GM18511 (cell line): ENCODE data around the gene TNFRSF13B.
"Not testable (repeated sequence)": the region's sequence is repeated elsewhere in the genome, so short reads cannot be mapped to it uniquely, and the experiment has no call there.

Experiments
- ATAC-seq: cut with Tn5 transposase; IDR thresholded peaks from one replicate; pipeline ENCODE4 v1.9.1; 2021; ENCODE audit warnings: mild to moderate bottlenecking, moderate library complexity; ENCODE audit not compliant: unreplicated experiment

The TNFRSF13B gene

GRCh38 chr17:16962804-16963203 lies 9.1 kb downstream of the TNFRSF13B start:
- ATAC-seq: no peak

- no peak for ATAC-seq
Measured at GRCh38 chr17:16961792-16962191, 10.1 kb downstream of the TNFRSF13B start.

GRCh38 chr17:16961022-16961421 lies 10.9 kb downstream of the TNFRSF13B start:
- ATAC-seq: not testable (repeated sequence)

- not testable (repeated sequence) for ATAC-seq
Measured at GRCh38 chr17:16955011-16955410, 16.9 kb downstream of the TNFRSF13B start.

GRCh38 chr17:16954521-16954920 lies 17.4 kb downstream of the TNFRSF13B start:
- ATAC-seq: no peak

GRCh38 chr17:16953841-16954240 lies 18.1 kb downstream of the TNFRSF13B start:
- no peak for ATAC-seq

- no peak for ATAC-seq
Measured at GRCh38 chr17:16953347-16953746, 18.6 kb downstream of the TNFRSF13B start.

- ATAC-seq: no peak
Measured at GRCh38 chr17:16952401-16952800, 19.5 kb downstream of the TNFRSF13B start.

GRCh38 chr17:16950488-16950887 lies 21.4 kb downstream of the TNFRSF13B start:
- no peak for ATAC-seq

- no peak for ATAC-seq
Measured at GRCh38 chr17:16948587-16949376, 23.1 kb downstream of the TNFRSF13B start.

- no peak for ATAC-seq
Measured at GRCh38 chr17:16947470-16947869, 24.4 kb downstream of the TNFRSF13B start.

GRCh38 chr17:16945663-16946218 lies 26.2 kb downstream of the TNFRSF13B start:
- ATAC-seq: no peak

GRCh38 chr17:16945136-16945482 lies 26.8 kb downstream of the TNFRSF13B start:
- no peak for ATAC-seq

- no peak for ATAC-seq
Measured at GRCh38 chr17:16944334-16945135, 27.4 kb downstream of the TNFRSF13B start.

- ATAC-seq: no peak
Measured at GRCh38 chr17:16943541-16944333, 28.2 kb downstream of the TNFRSF13B start.

- no peak for ATAC-seq
Measured at GRCh38 chr17:16943032-16943352, 28.9 kb downstream of the TNFRSF13B start.

- ATAC-seq: no peak
Measured at GRCh38 chr17:16942141-16943031, 29.5 kb downstream of the TNFRSF13B start.

- ATAC-seq: no peak
Measured at GRCh38 chr17:16941072-16942036, 30.6 kb downstream of the TNFRSF13B start.
